HG03439 (cell line): ENCODE measurements around the gene CXorf66.
"Not testable (repeated sequence)": the region's sequence is repeated elsewhere in the genome, so short reads cannot be mapped to it uniquely, and the experiment has no call there.

Experiments used
- ATAC-seq: cut with Tn5 transposase; IDR thresholded peaks from one replicate; pipeline ENCODE4 v1.9.1; 2021; ENCODE audit warnings: mild to moderate bottlenecking, moderate library complexity; ENCODE audit not compliant: unreplicated experiment

The CXorf66 gene

GRCh38 chrX:139965421-139965820 is at the start of gene CXorf66:
CXorf66 (minus strand) TSS chrX:139965521; CDS start chrX:139965496, 25 bp downstream.
- ATAC-seq = no peak

- no peak for ATAC-seq
These were observed 17.5 kb upstream of the CXorf66 start for GRCh38 chrX:139982856-139983255.

DNA sequence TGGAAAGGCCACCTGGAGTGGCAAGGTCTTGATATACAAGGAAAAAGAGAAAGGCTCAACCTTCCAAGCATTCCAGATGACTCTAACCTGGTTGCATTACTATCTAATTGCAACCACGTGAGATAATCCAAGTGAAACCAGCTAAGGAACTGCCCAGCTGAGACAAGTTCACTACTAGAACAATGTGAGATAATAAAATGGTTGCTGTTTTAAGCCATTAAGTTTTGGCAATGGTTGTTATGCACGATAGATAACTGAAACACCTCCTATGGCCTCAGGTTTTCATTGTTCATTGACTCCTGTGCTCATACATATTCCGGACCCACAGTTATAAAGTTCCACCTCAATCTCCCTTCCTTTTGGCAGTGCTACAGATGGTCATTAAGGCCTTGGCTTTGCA is 9.2 kb upstream of the CXorf66 start:
- no peak for ATAC-seq

- no peak for ATAC-seq
These were observed 7.6 kb upstream of the CXorf66 start for GRCh38 chrX:139972629-139973624.

GRCh38 chrX:139972113-139972512 is 6.8 kb upstream of the CXorf66 start:
- no peak for ATAC-seq

- ATAC-seq = no peak
These were observed 6.1 kb upstream of the CXorf66 start for GRCh38 chrX:139971394-139971749.

DNA sequence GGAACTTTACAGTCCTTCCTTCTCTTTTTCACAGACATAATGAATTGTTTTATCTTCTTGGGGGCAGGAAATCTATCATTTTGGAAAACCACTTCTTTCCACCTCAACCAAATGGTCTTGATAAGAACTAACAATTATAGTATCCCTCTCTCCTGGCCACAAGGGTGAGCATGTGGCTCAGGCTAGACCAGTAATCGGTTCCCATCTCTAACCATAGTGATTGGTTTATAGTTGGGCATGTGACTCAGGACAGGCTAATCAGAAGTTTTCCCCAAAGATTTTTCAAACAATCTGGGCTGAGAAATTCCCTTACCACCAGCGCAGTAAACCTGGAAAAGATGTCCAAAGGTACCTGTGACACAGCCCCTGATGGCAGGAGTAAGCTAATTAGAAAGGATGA is 4.0 kb upstream of the CXorf66 start:
- no peak for ATAC-seq

DNA sequence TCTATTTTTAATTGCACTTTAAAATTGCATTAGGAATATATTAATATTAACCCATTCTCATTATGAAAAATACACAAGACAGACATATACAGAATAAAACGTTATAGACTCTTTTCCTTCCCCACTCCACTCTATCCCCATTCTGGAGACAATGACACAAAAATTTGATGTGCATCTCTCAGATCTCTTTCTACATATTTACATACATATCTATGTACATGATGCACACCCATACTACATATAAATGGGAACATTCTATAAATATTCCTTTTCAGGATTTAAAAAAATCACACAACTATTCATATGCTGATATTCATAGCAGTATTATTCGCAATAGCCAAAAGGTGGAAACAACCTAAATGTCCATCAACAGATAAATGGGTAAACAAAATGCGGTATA is 2.4 kb upstream of the CXorf66 start:
- no peak for ATAC-seq

GRCh38 chrX:139967300-139967699 is 2.0 kb upstream of the CXorf66 start:
- no peak for ATAC-seq

DNA sequence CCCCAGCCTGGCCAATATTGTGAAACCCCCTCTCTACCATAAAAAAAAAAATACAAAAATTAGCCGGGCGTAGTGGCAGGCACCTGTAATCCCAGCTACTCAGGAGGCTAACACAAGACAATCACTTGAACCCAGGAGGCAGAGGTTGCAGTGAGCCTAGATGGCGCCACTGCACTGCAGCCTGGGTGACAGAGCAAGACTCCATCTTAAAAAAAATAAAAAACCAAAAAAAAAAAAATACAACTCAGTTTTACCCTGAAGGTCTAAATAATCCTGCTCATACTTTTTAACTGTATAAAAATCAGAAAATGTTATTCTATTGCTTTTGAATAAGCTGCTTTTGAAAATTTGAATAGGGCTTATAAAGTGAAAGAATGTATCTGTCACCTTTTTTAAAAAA is 838 bp upstream of the CXorf66 start:
- ATAC-seq = not testable (repeated sequence)

DNA sequence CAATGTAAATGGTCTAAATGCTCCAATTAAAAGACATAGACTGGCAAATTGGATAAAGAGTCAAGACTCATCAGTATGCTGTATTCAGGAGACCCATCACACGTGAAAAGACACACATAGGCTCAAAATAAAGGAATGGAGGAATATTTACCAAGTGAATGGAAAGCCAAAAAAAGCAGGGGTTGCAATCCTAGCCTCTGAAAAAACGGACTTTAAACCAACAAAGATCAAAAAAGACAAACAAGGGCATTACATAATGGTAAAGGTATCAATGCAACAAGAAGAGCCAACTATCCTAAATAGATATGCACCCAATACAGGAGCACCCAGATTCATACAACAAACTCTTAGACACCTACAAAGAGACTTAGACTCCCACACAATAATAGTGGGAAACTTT is 4.2 kb downstream of the CXorf66 start:
- ATAC-seq = not testable (repeated sequence)

- no peak for ATAC-seq
These were observed 15.6 kb downstream of the CXorf66 start for GRCh38 chrX:139949703-139950102.

DNA sequence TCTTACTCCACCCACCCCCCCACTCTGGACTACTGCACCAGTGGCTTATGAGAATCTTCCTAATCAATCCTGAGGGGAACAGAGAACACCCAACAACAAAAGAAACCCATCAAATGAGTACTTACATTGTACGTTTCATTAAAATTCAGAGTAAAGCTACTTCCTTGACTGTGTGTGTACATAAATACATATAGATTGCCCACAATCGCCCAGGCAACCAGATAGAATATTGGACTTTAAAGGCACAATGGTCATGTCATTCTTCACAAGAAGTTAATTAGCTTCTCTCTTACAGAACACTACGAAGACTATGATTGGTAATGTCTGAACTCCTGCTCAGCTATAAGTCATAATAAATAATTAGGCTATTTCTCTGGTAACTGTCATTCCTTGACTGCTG is 20.2 kb downstream of the CXorf66 start:
- no peak for ATAC-seq

- no peak for ATAC-seq
These were observed 29.1 kb downstream of the CXorf66 start for GRCh38 chrX:139936259-139936658.

DNA sequence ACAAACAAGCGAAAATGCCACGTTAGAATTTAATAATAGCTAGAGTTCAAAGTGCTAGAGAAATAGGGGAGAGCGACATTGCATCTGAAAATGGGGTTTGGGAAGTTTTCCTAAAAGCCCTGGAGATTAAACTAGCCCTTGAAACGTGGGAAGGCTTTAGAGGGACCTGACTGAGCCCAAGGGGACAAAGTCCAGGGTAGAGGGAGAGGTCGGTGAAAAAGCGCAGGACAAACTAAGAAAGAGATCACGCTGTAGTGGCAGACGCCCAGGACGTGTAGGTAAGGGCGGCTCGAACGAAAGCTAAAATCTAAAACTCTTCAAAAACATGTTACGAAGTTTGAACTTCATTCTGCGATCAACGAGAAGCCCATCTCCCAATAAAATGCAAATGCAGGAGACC is 31.4 kb downstream of the CXorf66 start:
- ATAC-seq = no peak

- peak; percentile 78 for ATAC-seq
These were observed 32.2 kb downstream of the CXorf66 start, which contains the start of gene ATP11C for GRCh38 chrX:139932901-139933796. ATP11C (minus strand) TSS chrX:139933053; CDS start chrX:139932042, 1,011 bp downstream.

GRCh38 chrX:139932073-139932900 is 33.0 kb downstream of the CXorf66 start:
- ATAC-seq = peak; percentile 40

GRCh38 chrX:139931646-139932072 is 33.7 kb downstream of the CXorf66 start:
- ATAC-seq = no peak

GRCh38 chrX:139930916-139931645 is 34.2 kb downstream of the CXorf66 start:
- no peak for ATAC-seq

DNA sequence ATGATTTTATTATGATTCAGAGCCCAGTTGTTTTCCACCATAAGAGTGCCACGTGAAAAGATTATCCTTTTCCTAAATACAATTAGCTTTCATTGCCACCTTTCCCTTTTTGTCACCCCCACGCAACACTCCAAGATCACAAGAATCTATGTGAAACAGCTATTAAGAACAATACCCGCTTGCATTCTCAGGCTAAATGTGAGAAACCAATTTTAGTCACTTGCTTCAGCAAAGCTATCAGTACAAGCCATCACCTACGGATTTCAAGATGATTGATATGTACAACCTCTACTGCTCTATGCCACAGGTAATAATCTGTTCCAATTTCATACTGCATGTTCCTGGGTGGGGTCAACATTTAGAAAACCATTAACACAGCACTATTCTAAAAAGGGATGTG is 34.9 kb downstream of the CXorf66 start:
- ATAC-seq = no peak
